ENCODE results near the gene RPP40.
A peak's percentile ranks its signal among the peaks of the same experiment; 100 is the strongest.
"Not testable (repeated sequence)": the region's sequence is repeated elsewhere in the genome, so short reads cannot be mapped to it uniquely, and the experiment has no call there.

The RPP40 gene, protein sequence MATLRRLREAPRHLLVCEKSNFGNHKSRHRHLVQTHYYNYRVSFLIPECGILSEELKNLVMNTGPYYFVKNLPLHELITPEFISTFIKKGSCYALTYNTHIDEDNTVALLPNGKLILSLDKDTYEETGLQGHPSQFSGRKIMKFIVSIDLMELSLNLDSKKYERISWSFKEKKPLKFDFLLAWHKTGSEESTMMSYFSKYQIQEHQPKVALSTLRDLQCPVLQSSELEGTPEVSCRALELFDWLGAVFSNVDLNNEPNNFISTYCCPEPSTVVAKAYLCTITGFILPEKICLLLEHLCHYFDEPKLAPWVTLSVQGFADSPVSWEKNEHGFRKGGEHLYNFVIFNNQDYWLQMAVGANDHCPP

DNA sequence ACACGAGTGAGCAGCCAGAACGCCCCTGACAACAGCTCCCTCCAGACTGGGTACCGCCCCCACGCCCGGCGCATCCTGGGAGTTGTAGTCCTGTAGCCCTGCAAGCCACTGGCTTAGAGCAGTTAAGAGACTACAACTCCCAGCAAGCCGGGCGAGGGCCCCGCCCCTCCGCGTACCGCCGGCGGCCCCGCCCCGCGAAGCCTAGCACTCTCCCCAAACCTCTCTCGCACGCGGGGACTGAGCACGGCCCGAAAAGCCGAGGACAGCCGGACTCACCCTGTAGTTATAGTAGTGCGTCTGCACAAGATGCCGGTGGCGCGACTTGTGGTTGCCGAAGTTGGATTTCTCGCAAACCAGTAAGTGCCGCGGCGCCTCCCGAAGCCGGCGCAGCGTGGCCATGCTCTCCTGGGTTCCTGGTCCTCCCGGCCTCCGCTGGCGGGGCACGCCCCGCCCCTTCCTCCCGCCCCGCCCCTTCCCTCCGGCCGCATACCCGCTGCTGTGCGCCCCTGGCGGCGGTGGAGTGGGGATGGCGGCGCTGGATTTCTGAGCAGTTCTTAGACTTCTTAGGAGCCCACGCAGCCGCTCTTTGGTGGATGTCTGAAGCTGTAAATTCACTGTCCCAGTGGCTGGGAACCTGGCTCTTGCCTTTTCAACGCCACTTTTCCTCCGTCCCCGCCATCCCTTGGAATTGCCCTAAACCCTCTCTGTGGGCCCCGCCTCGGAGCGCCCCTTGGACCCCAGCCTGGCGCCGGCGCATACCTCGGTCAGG lies at the start of gene RPP40:
Gene RPP40 (minus strand): TSS at position 434 of the 769 bp plus-strand sequence. CDS start 35 bp downstream, at position 399.
- DNase-seq (ENCODE audit: low read depth in 2 of 2, low spot score in 1 of 2): peak; percentile 98 to 99

GRCh38 chr6:5053038-5053437 lies 49.2 kb upstream of the RPP40 start:
- no peak for DNase-seq (ENCODE audit: low read depth in 2 of 2, low spot score in 1 of 2)

DNA sequence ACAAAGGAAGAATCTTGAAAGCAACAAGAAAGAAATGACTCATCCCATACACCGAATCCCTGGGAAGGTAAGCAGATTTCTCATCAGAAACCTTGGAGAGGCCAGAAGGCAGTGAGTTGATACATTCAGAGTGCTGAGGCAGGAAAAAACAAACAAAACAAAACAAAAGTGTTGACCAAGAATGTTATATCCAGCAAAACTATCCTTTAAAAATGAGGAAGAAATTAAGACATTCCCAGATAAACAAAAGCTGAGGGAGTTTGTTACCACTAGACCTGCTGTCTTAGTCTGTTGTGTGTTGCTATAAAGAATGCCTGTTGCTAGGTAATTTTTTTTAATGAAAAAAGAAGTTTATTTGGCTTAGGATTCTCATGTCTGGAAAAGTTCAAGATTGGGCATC lies 47.6 kb upstream of the RPP40 start:
- no peak for DNase-seq (ENCODE audit: low read depth in 2 of 2, low spot score in 1 of 2)

DNA sequence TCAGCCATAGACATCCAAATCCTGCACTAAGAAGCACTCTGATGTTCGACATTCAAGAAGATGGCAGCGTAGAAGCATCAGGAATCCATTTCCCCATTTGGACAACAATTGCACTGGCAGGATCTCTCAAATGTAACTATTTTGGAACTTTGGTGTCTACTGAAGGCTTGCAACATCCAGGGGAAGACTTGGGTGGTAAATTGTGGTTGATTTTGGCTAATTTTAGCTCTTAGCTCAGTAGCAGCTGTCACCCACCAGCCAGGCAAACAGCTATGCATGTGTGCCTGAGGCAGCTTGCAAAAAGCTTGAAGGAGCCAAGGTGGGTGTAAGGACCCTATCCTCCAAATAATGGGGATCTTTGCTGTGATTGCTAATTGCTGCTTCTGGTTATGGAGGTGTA lies 46.2 kb upstream of the RPP40 start:
- DNase-seq (ENCODE audit: low read depth in 2 of 2, low spot score in 1 of 2): no peak

DNA sequence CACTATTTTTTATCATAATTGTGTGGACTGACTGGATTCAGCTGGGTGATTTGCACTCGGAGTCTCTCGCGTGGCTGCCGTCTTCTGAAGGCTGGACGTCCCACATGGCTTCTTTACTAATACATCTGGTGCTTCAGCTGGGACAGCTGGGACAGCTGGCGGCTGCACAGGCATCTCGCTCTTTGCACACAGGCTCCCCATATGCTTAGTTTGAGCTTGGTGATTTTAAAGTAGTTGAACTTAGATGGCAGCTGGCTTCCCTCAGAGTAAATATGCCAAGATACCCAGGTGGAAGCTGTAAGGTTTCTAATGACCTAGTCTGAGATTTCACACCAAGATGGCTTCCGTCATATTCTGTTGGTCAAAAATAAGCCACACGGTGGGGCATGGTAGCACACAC lies 42.6 kb upstream of the RPP40 start:
- no peak for DNase-seq (ENCODE audit: low read depth in 2 of 2, low spot score in 1 of 2)

GRCh38 chr6:5045416-5045815 lies 41.6 kb upstream of the RPP40 start:
- no peak for DNase-seq (ENCODE audit: low read depth in 2 of 2, low spot score in 1 of 2)

- DNase-seq (ENCODE audit: low read depth in 2 of 2, low spot score in 1 of 2): no peak
Observed at GRCh38 chr6:5044866-5045265, 41.0 kb upstream of the RPP40 start.

- DNase-seq (ENCODE audit: low read depth in 2 of 2, low spot score in 1 of 2): no peak
Observed at GRCh38 chr6:5042436-5042835, 38.6 kb upstream of the RPP40 start.

DNA sequence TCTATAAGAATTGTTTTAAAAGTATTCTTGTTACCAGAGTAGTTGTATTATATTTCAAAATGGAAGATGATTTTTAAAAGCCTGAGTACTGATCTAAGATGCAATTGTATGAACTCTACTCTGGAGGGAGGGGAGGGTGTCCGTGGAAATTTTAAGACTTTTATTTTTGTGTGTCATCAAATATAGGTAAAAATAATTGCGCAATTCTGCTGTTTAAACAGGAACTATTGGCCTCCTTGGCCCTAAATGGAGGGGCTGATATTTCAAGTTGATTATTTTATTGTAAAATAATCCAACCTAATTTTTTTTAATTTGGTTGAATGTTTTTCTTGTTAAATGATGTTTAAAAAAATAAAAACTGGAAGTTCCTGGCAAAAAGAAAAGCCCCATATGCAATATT lies 38.1 kb upstream of the RPP40 start:
- DNase-seq (ENCODE audit: low read depth in 2 of 2, low spot score in 1 of 2): no peak

- no peak for DNase-seq (ENCODE audit: low read depth in 2 of 2, low spot score in 1 of 2)
Observed at GRCh38 chr6:5036269-5036668, 32.4 kb upstream of the RPP40 start.

DNA sequence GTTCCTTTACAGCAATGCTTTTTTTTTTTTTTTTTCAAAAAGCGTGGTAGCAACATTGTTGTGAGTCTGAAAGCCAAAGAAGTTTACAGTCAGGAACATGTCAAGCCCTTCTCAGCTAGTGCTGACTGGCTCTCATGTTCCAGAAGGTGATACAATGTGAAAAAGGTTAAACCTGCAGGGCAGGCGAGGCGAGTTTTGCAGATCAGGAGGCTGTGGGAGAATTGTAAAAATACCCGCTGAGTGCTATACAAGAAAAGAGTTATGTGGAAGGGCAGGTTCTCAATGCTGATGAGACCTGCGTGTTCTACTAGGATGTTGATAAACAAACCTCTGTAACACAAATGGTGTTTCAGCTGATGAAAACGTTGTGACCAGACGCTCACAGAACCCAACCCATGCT lies 30.9 kb upstream of the RPP40 start:
- DNase-seq (ENCODE audit: low read depth in 2 of 2, low spot score in 1 of 2): no peak

DNA sequence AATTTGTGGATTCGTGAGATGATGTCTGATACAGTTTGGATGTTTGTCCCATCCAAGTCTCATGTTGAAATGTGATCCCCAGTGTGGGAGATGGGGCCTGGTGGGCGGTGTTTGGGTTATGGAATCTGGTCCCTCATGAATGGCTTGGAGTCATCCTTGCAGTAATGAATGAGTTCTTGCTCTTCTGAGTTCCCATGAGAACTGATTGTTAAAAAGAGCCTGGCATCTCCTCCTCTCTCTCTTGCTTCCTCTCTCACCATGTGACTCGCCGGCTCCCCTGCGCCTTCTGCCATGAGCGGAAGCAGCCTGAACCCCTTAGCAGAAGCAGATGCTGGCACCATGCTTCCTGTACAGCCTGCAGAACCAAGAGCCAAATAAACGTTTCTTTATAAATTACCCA lies 30.5 kb upstream of the RPP40 start:
- no peak for DNase-seq (ENCODE audit: low read depth in 2 of 2, low spot score in 1 of 2)

DNA sequence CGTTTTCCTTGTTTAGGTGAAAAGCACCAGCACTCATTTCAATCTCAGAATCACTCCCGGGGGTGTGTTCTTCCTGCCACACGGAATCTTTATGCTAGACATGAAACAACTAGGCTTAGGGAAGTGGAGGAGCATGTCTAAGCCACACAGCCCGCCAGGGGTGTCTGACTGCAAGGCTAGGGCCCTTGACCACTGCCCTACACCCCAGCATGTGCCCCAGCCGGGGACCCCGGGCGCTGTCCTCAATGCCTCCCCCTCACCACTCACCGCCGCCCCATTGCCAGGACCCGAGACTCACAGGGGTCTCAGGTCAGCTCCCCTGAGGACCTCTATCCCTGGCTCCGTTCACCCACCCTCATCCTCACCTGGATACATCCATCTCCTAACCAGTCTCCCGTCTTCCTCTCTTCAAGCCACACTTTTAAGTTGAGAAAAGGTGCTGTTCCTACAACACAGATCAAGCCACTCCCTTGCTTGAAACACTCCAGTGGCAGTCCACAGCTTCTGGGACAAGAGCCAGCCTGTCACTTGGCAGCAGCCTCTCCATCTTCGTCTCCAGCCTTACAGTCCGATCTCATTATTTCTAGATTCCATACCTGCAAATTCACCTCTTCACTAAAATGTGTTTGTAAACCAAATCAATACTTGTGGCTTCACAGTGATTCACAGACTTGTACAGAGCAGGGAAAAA lies 29.5 kb upstream of the RPP40 start:
- not testable (repeated sequence) for DNase-seq (ENCODE audit: low read depth in 2 of 2, low spot score in 1 of 2)

DNA sequence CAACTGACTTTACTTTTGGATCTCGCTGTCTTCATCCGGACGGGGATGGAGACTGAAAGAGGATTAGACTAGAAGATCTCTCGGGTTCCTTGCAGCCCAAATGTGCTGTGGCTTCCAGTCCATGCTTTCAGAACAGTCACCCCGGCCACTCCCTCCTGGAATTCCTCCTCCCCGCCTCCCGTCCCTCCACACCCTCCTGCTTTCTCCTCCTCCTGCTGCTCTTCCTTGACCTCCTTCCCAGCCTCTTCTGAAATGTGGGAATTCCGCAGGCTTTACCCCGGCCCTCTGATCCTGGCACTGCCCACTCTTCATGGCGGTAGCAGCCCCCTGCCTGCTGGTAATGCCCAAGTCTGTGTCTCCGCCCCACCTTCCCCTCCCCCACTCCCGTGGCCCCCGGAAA lies 28.9 kb upstream of the RPP40 start:
- not testable (repeated sequence) for DNase-seq (ENCODE audit: low read depth in 2 of 2, low spot score in 1 of 2)

GRCh38 chr6:5031150-5031549 lies 27.3 kb upstream of the RPP40 start:
- no peak for DNase-seq (ENCODE audit: low read depth in 2 of 2, low spot score in 1 of 2)

- peak; percentile 25 to 42 for DNase-seq (ENCODE audit: low read depth in 2 of 2, low spot score in 1 of 2)
Observed at GRCh38 chr6:5030596-5031136, 26.8 kb upstream of the RPP40 start.

DNA sequence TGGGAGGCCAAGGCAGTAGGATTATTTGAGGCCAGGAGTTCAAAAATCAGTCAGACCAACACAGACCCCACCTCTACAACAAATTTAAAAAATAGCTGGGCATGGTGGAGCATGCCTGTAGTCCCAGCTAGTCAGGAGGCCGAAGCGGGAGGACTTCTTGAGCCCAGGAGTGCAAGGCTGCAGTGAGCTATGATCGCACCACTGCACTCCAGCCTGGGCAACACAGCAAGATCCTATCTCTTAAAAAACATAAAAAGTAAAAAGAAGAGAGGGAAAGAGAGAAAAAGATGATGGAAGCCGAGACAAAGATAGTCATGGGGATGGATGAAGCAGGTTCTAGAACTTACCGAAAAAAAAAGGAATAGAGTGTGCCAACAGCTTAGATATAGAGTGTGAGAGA lies 25.8 kb upstream of the RPP40 start:
- DNase-seq (ENCODE audit: low read depth in 2 of 2, low spot score in 1 of 2): no peak

DNA sequence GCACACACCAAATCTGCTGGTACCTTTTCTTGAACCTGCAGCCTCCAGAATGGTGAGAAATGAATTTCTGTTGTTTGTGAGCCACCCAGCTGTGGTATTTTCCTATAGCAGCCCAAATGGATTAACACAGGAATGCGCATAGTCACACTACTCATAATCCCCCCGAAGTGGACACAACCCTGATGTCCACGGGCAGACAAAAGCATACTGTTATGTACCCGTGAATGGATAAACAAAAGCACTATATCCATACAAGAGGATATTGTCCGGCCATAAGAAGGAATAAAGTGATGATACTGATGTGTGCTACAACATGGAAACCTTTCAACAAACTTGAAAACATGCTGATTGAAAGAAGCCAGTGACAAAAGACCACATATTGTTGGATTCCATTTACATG lies 25.1 kb upstream of the RPP40 start:
- DNase-seq (ENCODE audit: low read depth in 2 of 2, low spot score in 1 of 2): no peak

- no peak for DNase-seq (ENCODE audit: low read depth in 2 of 2, low spot score in 1 of 2)
Observed at GRCh38 chr6:5028301-5028700, 24.5 kb upstream of the RPP40 start.

DNA sequence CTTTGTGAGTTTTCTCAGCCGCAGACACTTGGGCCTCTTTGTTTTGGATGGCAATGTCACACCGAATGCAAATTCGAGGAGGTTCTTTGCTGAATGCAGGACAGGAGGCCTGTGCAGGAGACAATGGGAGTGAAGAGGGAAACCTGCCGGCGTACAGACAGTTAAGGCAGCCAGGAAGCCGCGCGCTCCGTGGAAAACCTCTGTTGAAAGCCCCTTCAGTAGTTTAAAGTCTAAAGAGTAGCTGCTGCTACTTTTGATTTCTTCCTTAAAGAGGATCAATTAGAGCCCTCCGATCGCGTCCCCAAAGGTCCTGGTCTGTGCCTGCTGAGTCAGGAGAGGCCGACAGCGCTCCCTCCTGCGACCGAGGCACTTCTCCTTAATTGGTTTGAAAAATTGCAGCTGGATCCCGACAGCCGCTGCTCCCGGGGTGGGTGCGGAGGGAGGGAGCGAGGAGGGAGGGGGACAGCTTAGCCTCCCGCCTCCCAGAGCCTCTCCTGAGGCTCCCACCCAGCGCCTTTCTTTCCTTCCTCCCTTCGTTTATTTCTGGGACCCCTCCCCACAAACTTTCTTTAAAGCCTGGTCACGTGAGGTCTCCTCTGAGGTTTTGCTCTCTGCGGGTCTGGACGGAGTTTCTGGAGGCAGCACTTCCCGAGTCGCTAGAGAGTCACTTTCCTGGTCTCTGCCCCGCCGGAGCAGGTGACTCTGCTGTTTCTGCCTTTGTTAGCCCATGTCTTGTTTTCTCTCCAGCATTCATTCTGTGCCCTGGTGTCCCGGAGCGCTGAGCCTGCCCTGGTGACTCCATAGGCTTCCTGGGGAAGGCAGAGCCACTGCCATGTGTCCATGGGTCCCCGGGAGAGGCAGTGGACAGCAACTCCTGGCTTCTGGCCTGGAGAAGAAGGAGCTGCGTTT lies 22.3 kb upstream of the RPP40 start:
- no peak for DNase-seq (ENCODE audit: low read depth in 2 of 2, low spot score in 1 of 2)

- no peak for DNase-seq (ENCODE audit: low read depth in 2 of 2, low spot score in 1 of 2)
Observed at GRCh38 chr6:5023923-5024322, 20.1 kb upstream of the RPP40 start.
